ENCODE measurements around the gene ELOVL1. TPM values are rescaled to one million over a fixed set of nuclear protein-coding genes. Genes with fewer than 3 reads are reported as not detected.

The ELOVL1 gene
- total and polyA plus RNA-seq, 2 of the 13 experiments (the other 11 are each of a cell fraction or from before 2014, with no cell fraction given) = 55.2 to 77.4 TPM

DNA sequence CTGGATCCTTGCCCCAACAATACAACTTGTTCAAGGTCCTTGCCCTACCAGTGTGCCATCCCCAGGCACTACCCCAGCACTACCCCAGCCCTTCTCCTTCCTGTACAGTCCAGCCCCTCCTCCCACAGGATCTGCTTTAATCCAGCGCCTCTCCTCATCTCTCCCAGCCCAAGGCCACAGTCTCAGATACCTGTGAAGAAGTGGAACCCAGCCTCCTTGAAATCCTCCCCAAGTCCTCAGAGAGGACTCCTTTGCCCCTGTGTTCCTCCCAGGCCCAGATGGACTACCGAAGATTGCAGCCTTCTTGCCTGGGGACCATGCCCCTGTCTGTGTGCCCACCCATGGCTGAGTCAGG is 15.5 kb downstream of the ELOVL1 start:
- DNase-seq (ENCODE audit: low spot score) (no peak), ATAC-seq (no peak), FAIRE-seq (no peak)
- Histone ChIP-seq H3K9me3 (ENCODE audit: low read length) (no peaks in the 10 kb centered on the region), H3K36me3 (replicated peaks in 1 of 2; ENCODE audit: control insufficient read depth in 1 of 2, insufficient read depth in 2 of 2, low read length in 2 of 2) (no peaks in the 10 kb centered on the region), H3K4me2 (ENCODE audit: low read depth, low read length) (no peak overlapping the region), H3K4me1 (ENCODE audit: insufficient read depth, low read length) (peaks cover 54% of the 10 kb centered on the region), H3K27me3 (ENCODE audit: control insufficient read depth in 1 of 2, insufficient read depth in 2 of 2, low read length in 2 of 2) (no peaks in the 10 kb centered on the region; a peak in 1 of 5 replicates), H4K20me1 (ENCODE audit: insufficient read depth, low read length) (no peaks in the 10 kb centered on the region), H3K27ac (ENCODE audit: extremely low read length, insufficient read depth, low read length) (no peak overlapping the region), H3K79me2 (ENCODE audit: insufficient read depth, low read length) (no peaks in the 10 kb centered on the region), H2AFZ (ENCODE audit: low read length) (no peak overlapping the region), H3K4me3 (replicated peaks in 1 of 3; ENCODE audit: insufficient read depth in 1 of 3, low read depth in 2 of 3, low read length in 3 of 3) (no peak overlapping the region), H3K9ac (ENCODE audit: insufficient read depth, low read depth, low read length) (no peak overlapping the region)
- in situ Hi-C loops (cut with HindIII; ENCODE audit: extremely low pct_ligation_motif_present, low pct_unique_long_range_greater_than_20kb) (no loop called here), intact Hi-C loops (cut with micrococcal nuclease; ENCODE audit: unreplicated experiment) (no loop called here)
- 75% methylated on average over 2 of the region's 2 CpGs for WGBS (ENCODE audit: low lambda C conversion rate)
- ChIA-PET CTCF (ENCODE audit: low intra/inter-chr PET ratio, low total read pairs) (no interaction called here), POLR2A (interaction anchor here (1.3 kb wide), 1 partner anchor 38 kb away, joined by 4 read pairs; no protein-coding TSS in a partner anchor)
- BruUV-seq (replicated peaks) = no TSS peak
- TF ChIP-seq YEATS2 (CRISPR knock-in tag; IDR thresholded peaks at IDR 0.05; ENCODE audit: borderline replicate concordance) = no peak
- TF ChIP-seq U2AF2 (IDR thresholded peaks at IDR 0.05; ENCODE audit: low read depth, low read length) = no peak
- TF ChIP-seq, protein P1, sequence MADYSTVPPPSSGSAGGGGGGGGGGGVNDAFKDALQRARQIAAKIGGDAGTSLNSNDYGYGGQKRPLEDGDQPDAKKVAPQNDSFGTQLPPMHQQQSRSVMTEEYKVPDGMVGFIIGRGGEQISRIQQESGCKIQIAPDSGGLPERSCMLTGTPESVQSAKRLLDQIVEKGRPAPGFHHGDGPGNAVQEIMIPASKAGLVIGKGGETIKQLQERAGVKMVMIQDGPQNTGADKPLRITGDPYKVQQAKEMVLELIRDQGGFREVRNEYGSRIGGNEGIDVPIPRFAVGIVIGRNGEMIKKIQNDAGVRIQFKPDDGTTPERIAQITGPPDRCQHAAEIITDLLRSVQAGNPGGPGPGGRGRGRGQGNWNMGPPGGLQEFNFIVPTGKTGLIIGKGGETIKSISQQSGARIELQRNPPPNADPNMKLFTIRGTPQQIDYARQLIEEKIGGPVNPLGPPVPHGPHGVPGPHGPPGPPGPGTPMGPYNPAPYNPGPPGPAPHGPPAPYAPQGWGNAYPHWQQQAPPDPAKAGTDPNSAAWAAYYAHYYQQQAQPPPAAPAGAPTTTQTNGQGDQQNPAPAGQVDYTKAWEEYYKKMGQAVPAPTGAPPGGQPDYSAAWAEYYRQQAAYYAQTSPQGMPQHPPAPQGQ (CRISPR knock-in tag; IDR thresholded peaks at IDR 0.05; ENCODE audit: borderline replicate concordance) = no peak
- no peak for TF ChIP-seq THYN1 (CRISPR knock-in tag; IDR thresholded peaks at IDR 0.05; ENCODE audit: borderline replicate concordance, low read depth)
- TF ChIP-seq, protein P2, sequence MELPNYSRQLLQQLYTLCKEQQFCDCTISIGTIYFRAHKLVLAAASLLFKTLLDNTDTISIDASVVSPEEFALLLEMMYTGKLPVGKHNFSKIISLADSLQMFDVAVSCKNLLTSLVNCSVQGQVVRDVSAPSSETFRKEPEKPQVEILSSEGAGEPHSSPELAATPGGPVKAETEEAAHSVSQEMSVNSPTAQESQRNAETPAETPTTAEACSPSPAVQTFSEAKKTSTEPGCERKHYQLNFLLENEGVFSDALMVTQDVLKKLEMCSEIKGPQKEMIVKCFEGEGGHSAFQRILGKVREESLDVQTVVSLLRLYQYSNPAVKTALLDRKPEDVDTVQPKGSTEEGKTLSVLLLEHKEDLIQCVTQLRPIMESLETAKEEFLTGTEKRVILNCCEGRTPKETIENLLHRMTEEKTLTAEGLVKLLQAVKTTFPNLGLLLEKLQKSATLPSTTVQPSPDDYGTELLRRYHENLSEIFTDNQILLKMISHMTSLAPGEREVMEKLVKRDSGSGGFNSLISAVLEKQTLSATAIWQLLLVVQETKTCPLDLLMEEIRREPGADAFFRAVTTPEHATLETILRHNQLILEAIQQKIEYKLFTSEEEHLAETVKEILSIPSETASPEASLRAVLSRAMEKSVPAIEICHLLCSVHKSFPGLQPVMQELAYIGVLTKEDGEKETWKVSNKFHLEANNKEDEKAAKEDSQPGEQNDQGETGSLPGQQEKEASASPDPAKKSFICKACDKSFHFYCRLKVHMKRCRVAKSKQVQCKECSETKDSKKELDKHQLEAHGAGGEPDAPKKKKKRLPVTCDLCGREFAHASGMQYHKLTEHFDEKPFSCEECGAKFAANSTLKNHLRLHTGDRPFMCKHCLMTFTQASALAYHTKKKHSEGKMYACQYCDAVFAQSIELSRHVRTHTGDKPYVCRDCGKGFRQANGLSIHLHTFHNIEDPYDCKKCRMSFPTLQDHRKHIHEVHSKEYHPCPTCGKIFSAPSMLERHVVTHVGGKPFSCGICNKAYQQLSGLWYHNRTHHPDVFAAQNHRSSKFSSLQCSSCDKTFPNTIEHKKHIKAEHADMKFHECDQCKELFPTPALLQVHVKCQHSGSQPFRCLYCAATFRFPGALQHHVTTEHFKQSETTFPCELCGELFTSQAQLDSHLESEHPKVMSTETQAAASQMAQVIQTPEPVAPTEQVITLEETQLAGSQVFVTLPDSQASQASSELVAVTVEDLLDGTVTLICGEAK (IDR thresholded peaks at IDR 0.05) = no peak
- TF ChIP-seq, protein P2 (CRISPR knock-in tag; IDR thresholded peaks at IDR 0.05) = no peak
- TF ChIP-seq ZEB1 (IDR thresholded peaks at IDR 0.05; ENCODE audit: insufficient replicate concordance, low read depth) = no peak
- no peak for TF ChIP-seq EEA1 (CRISPR knock-in tag; IDR thresholded peaks at IDR 0.05; ENCODE audit: borderline replicate concordance)
- TF ChIP-seq TBX3 (IDR thresholded peaks at IDR 0.05; ENCODE audit: borderline replicate concordance) = no peak
- TF ChIP-seq SMAD9 (CRISPR knock-in tag; IDR thresholded peaks at IDR 0.05) = no peak
- no peak for TF ChIP-seq PHF20 (CRISPR knock-in tag; IDR thresholded peaks at IDR 0.05)
- no peak for TF ChIP-seq ZNF619 (CRISPR knock-in tag; IDR thresholded peaks at IDR 0.05)
- no peak for TF ChIP-seq TRIM24 (CRISPR knock-in tag; IDR thresholded peaks at IDR 0.05)
